Measurements from ENCODE around the gene SPANXN3. TPM values are rescaled to one million over a fixed set of nuclear protein-coding genes. Genes with fewer than 3 reads are reported as not detected.

Gene SPANXN3
- total and polyA plus RNA-seq, 3 donors (not counting 1 experiment from before 2014, with no cell fraction given): not detected

Other genes starting within 250 kb of the SPANXN3 start
- gene SLITRK4, start 118.6 kb upstream of the SPANXN3 start, total RNA-seq: not detected
- gene SLITRK4, start 118.6 kb upstream of the SPANXN3 start, polyA plus RNA-seq: not detected
- gene SPANXN2, start 203.3 kb upstream of the SPANXN3 start, total RNA-seq: not detected
- gene SPANXN2, start 203.3 kb upstream of the SPANXN3 start, polyA plus RNA-seq: not detected

All from mammary epithelial cell (primary cell).